ENCODE results near the gene SLC25A30.

DNA sequence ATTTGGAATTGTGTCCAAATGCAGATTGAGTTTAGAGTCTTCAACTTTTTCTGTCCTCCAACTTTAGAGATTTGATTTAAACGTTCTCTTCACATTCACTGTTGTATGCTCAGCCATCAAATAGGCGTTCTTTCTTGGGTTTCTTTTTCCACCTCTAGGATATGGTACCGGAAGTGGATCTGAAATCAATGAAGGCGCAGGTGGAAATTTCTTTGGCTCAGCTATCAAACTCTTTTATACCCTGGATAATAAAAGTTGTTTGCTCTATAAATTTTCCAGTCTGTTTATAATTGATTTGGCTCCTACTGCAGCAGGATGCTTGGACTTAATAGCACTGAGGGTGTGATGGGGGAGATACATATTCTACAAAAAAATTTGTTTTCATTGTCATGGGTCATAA, 48.2 kb upstream of the SLC25A30 start:
- TF ChIP-seq POLR2A (IDR thresholded peaks at IDR 0.05) (no peak), POLR2AphosphoS5 (IDR thresholded peaks at IDR 0.05; ENCODE audit: insufficient read depth in 1 of 2, low read depth in 1 of 2) (no peak)
- TF ChIP-seq, protein P1, sequence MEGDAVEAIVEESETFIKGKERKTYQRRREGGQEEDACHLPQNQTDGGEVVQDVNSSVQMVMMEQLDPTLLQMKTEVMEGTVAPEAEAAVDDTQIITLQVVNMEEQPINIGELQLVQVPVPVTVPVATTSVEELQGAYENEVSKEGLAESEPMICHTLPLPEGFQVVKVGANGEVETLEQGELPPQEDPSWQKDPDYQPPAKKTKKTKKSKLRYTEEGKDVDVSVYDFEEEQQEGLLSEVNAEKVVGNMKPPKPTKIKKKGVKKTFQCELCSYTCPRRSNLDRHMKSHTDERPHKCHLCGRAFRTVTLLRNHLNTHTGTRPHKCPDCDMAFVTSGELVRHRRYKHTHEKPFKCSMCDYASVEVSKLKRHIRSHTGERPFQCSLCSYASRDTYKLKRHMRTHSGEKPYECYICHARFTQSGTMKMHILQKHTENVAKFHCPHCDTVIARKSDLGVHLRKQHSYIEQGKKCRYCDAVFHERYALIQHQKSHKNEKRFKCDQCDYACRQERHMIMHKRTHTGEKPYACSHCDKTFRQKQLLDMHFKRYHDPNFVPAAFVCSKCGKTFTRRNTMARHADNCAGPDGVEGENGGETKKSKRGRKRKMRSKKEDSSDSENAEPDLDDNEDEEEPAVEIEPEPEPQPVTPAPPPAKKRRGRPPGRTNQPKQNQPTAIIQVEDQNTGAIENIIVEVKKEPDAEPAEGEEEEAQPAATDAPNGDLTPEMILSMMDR (IDR thresholded peaks at IDR 0.05), result no peak

Measured in vagina (tissue), 2 donors.